ENCODE data around the gene PHOX2A. TPM values are rescaled to one million over a fixed set of nuclear protein-coding genes. Genes with fewer than 3 reads are reported as not detected.

Gene PHOX2A
- total RNA-seq, 1 donor from 2014 or later, result not detected

GRCh38 chr11:72235351-72236057, 8.5 kb downstream of the PHOX2A start:
- intact Hi-C loops (cut with micrococcal nuclease), result no loop called here

- intact Hi-C loops (cut with micrococcal nuclease), result no loop called here
These were observed 9.1 kb downstream of the PHOX2A start for GRCh38 chr11:72234920-72235319.

GRCh38 chr11:72234514-72234830, 9.5 kb downstream of the PHOX2A start:
- intact Hi-C loops (cut with micrococcal nuclease), result no loop called here

- intact Hi-C loops (cut with micrococcal nuclease), result no loop called here
These were observed 10.0 kb downstream of the PHOX2A start for GRCh38 chr11:72233773-72234513.

- intact Hi-C loops (cut with micrococcal nuclease), result no loop called here
These were observed 10.8 kb downstream of the PHOX2A start for GRCh38 chr11:72233056-72233772.

GRCh38 chr11:72232260-72233055, 11.5 kb downstream of the PHOX2A start:
- intact Hi-C loops (cut with micrococcal nuclease), result no loop called here

- intact Hi-C loops (cut with micrococcal nuclease), result no loop called here
These were observed 12.3 kb downstream of the PHOX2A start for GRCh38 chr11:72231396-72232259.

- intact Hi-C loops (cut with micrococcal nuclease), result no loop called here
These were observed 13.1 kb downstream of the PHOX2A start for GRCh38 chr11:72230764-72231365.

- intact Hi-C loops (cut with micrococcal nuclease), result no loop called here
These were observed 13.8 kb downstream of the PHOX2A start for GRCh38 chr11:72229925-72230763.

GRCh38 chr11:72229336-72229924, 14.5 kb downstream of the PHOX2A start:
- intact Hi-C loops (cut with micrococcal nuclease), result no loop called here

GRCh38 chr11:72228844-72229231, 15.1 kb downstream of the PHOX2A start:
- intact Hi-C loops (cut with micrococcal nuclease), result no loop called here

GRCh38 chr11:72228229-72228843, 15.6 kb downstream of the PHOX2A start:
- intact Hi-C loops (cut with micrococcal nuclease), result no loop called here

GRCh38 chr11:72227316-72228228, 16.4 kb downstream of the PHOX2A start:
- intact Hi-C loops (cut with micrococcal nuclease), result no loop called here

- intact Hi-C loops (cut with micrococcal nuclease), result no loop called here
These were observed 17.3 kb downstream of the PHOX2A start for GRCh38 chr11:72226701-72227100.

- intact Hi-C loops (cut with micrococcal nuclease), result no loop called here
These were observed 18.5 kb downstream of the PHOX2A start for GRCh38 chr11:72225411-72225951.

GRCh38 chr11:72224564-72225410, 19.2 kb downstream of the PHOX2A start, which contains the start of gene INPPL1:
Gene INPPL1 (plus strand): TSS chr11:72224767. CDS start chr11:72224985, 218 bp downstream.
- intact Hi-C loops (cut with micrococcal nuclease), result loop anchor here (5.0 kb wide), 2 partner anchors 197 to 1553 kb away; no protein-coding TSS in a partner anchor

All from T-helper 1 cell treated with Interleukin-12 subunit alpha and Interleukin-12 subunit beta and Interleukin-4 antibody, amounts not matched to agents 30 ng/mL and 1 ng/mL, for 36 hours (primary cell).